Measurements from ENCODE around the gene SPG21.

The SPG21 gene

GRCh38 chr15:64960153-64960552 lies 29.6 kb downstream of the SPG21 start:
- TF ChIP-seq CTCF (IDR thresholded peaks at IDR 0.05; ENCODE audit: low read depth, low read length, poor library complexity, severe bottlenecking) = no peak
- TF ChIP-seq EZH2phosphoT487 (IDR thresholded peaks at IDR 0.05; ENCODE audit: borderline replicate concordance, low read length) = no peak
- Histone ChIP-seq H3F3A (ENCODE audit: control insufficient read depth, insufficient read depth) (no peaks in the 10 kb centered on the region), H4K20me1 (ENCODE audit: control insufficient read depth, insufficient read depth, low read depth, low read length) (no peaks in the 10 kb centered on the region), H3K4me3 (ENCODE audit: low read length) (no peak overlapping the region), H3K4me1 (ENCODE audit: control insufficient read depth, low read length) (no peaks in the 10 kb centered on the region), H3K36me3 (ENCODE audit: control insufficient read depth, low read length) (peaks cover 48% of the 10 kb centered on the region), H3K79me2 (ENCODE audit: control insufficient read depth, low read length) (no peaks in the 10 kb centered on the region), H3K9me3 (ENCODE audit: control insufficient read depth, insufficient read depth, low read length) (no peaks in the 10 kb centered on the region), H3K9me2 (replicated peaks; ENCODE audit: control insufficient read depth, low read length) (no peaks in the 10 kb centered on the region), H3K27me3 (ENCODE audit: control insufficient read depth, low read length) (no peaks in the 10 kb centered on the region), H3K4me2 (ENCODE audit: low read length) (no peak overlapping the region), H3K27ac (ENCODE audit: low read depth, low read length) (no peak overlapping the region)

GRCh38 chr15:64959128-64959527 lies 30.6 kb downstream of the SPG21 start:
- Histone ChIP-seq H4K20me1 (ENCODE audit: control insufficient read depth, insufficient read depth, low read depth, low read length) (no peaks in the 10 kb centered on the region), H3K79me2 (ENCODE audit: control insufficient read depth, low read length) (no peaks in the 10 kb centered on the region), H3K4me3 (ENCODE audit: low read length) (no peak overlapping the region), H3K9me3 (ENCODE audit: control insufficient read depth, insufficient read depth, low read length) (no peaks in the 10 kb centered on the region), H3K27ac (ENCODE audit: low read depth, low read length) (no peak overlapping the region), H3F3A (ENCODE audit: control insufficient read depth, insufficient read depth) (no peaks in the 10 kb centered on the region), H3K4me1 (ENCODE audit: control insufficient read depth, low read length) (no peaks in the 10 kb centered on the region), H3K36me3 (ENCODE audit: control insufficient read depth, low read length) (peaks cover 42% of the 10 kb centered on the region), H3K9me2 (replicated peaks; ENCODE audit: control insufficient read depth, low read length) (no peaks in the 10 kb centered on the region), H3K4me2 (ENCODE audit: low read length) (no peak overlapping the region), H3K27me3 (ENCODE audit: control insufficient read depth, low read length) (no peaks in the 10 kb centered on the region)
- TF ChIP-seq EZH2phosphoT487 (IDR thresholded peaks at IDR 0.05; ENCODE audit: borderline replicate concordance, low read length) (no peak), CTCF (IDR thresholded peaks at IDR 0.05; ENCODE audit: low read depth, low read length, poor library complexity, severe bottlenecking) (no peak)

GRCh38 chr15:64954395-64954794 lies 35.3 kb downstream of the SPG21 start:
- no peaks in the 10 kb centered on the region for H3K9me2 ChIP-seq (replicated peaks; ENCODE audit: control insufficient read depth, low read length)
- no peak overlapping the region for H3K4me2 ChIP-seq (ENCODE audit: low read length)
- H3K79me2 ChIP-seq (ENCODE audit: control insufficient read depth, low read length) = no peaks in the 10 kb centered on the region
- H3K4me3 ChIP-seq (ENCODE audit: low read length) = no peak overlapping the region
- no peaks in the 10 kb centered on the region for H4K20me1 ChIP-seq (ENCODE audit: control insufficient read depth, insufficient read depth, low read depth, low read length)
- H3K27me3 ChIP-seq (ENCODE audit: control insufficient read depth, low read length) = no peaks in the 10 kb centered on the region
- H3K36me3 ChIP-seq (ENCODE audit: control insufficient read depth, low read length) = peaks cover 8% of the 10 kb centered on the region
- no peaks in the 10 kb centered on the region for H3K4me1 ChIP-seq (ENCODE audit: control insufficient read depth, low read length)
- peaks cover 23% of the 10 kb centered on the region for H3F3A ChIP-seq (ENCODE audit: control insufficient read depth, insufficient read depth)
- no peak overlapping the region for H3K27ac ChIP-seq (ENCODE audit: low read depth, low read length)
- TF ChIP-seq CTCF (IDR thresholded peaks at IDR 0.05; ENCODE audit: low read depth, low read length, poor library complexity, severe bottlenecking) = no peak
- no peak for TF ChIP-seq EZH2phosphoT487 (IDR thresholded peaks at IDR 0.05; ENCODE audit: borderline replicate concordance, low read length)
- H3K9me3 ChIP-seq (ENCODE audit: control insufficient read depth, insufficient read depth, low read length) = no peaks in the 10 kb centered on the region

Data from DOHH2 (cell line).